CD14-positive monocyte (primary cell): ENCODE data around the gene AGA. TPM values are rescaled to one million over a fixed set of nuclear protein-coding genes. Genes with fewer than 3 reads are reported as not detected.

Experiments used
- DNase-seq, 3 donors: peaks; one replicate each; pipeline ENCODE4 v3.0.0-alpha.2; 2011 to 2022
- H2AFZ ChIP-seq: 2 replicates; pipeline ENCODE4 v1.6.0; 2012; ENCODE audit warnings: mild to moderate bottlenecking, low read depth, low read length, inconsistent platforms; ENCODE audit not compliant: insufficient read depth, poor library complexity, severe bottlenecking
- H3K27ac ChIP-seq, 2 donors: 1 replicate in 1 of 2; 2 replicates in 1 of 2; pipeline ENCODE4 v1.5.1; 2012 to 2013; ENCODE audit warnings: low read length in 2 of 2, control low read depth in 1 of 2, inconsistent platforms in 1 of 2, low read depth in 1 of 2, mild to moderate bottlenecking in 1 of 2
- H3K27me3 ChIP-seq, 2 donors: one replicate each; pipeline versions ENCODE4 v1.6.0 to v1.6.1; 2011 to 2013; ENCODE audit warnings: low read length in 2 of 2; ENCODE audit not compliant: control insufficient read depth in 2 of 2, insufficient read depth in 2 of 2
- H3K36me3 ChIP-seq, 2 donors: replicated peaks in 1 of 2; 1 replicate in 1 of 2; 2 replicates in 1 of 2; pipeline versions ENCODE4 v1.5.1 to v1.6.1; 2012 to 2013; ENCODE audit warnings: low read length in 2 of 2, control low read depth in 1 of 2, inconsistent platforms in 1 of 2, mild to moderate bottlenecking in 1 of 2; ENCODE audit not compliant: insufficient read depth in 2 of 2, control insufficient read depth in 1 of 2
- H3K4me1 ChIP-seq, 2 donors: 1 replicate in 1 of 2; 2 replicates in 1 of 2; pipeline versions ENCODE4 v1.5.1 to v1.6.1; 2012 to 2013; ENCODE audit warnings: low read length in 2 of 2, control low read depth in 1 of 2, inconsistent platforms in 1 of 2, mild to moderate bottlenecking in 1 of 2, moderate library complexity in 1 of 2; ENCODE audit not compliant: insufficient read depth in 2 of 2, control insufficient read depth in 1 of 2
- H3K4me2 ChIP-seq: replicated peaks from 2 replicates; pipeline ENCODE3; 2012; ENCODE audit warnings: low read length, moderate library complexity, mild to moderate bottlenecking; ENCODE audit not compliant: poor library complexity, severe bottlenecking; ENCODE audit errors: extremely low read depth
- H3K4me3 ChIP-seq, 3 experiments: fragments of 200-600 bp in 1 of 3; sonication (generic) in 1 of 3; replicated peaks in 1 of 3; 1 replicate in 2 of 3; 2 replicates in 1 of 3; pipeline ENCODE4 v1.5.1; 2011 to 2013; ENCODE audit warnings: low read length in 3 of 3, mild to moderate bottlenecking in 3 of 3, control low read depth in 2 of 3, low read depth in 2 of 3, inconsistent platforms in 1 of 3, moderate library complexity in 1 of 3
- H3K79me2 ChIP-seq: 2 replicates; pipeline ENCODE4 v1.6.0; 2012; ENCODE audit warnings: mild to moderate bottlenecking, control low read depth, inconsistent platforms, low read length, moderate library complexity; ENCODE audit not compliant: insufficient read depth
- H3K9ac ChIP-seq: 2 replicates; pipeline ENCODE4 v1.6.0; 2017; ENCODE audit warnings: low read length, mild to moderate bottlenecking; ENCODE audit not compliant: insufficient read depth, poor library complexity, severe bottlenecking
- H3K9me3 ChIP-seq, 2 donors: replicated peaks in 1 of 2; 1 replicate in 1 of 2; 2 replicates in 1 of 2; pipeline versions ENCODE4 v1.5.1 to v1.6.1; 2012 to 2013; ENCODE audit warnings: low read length in 2 of 2, control low read depth in 1 of 2; ENCODE audit not compliant: control insufficient read depth in 1 of 2, insufficient read depth in 1 of 2
- H4K20me1 ChIP-seq: 2 replicates; pipeline ENCODE4 v1.6.0; 2012; ENCODE audit warnings: mild to moderate bottlenecking, low read length, control low read depth, moderate library complexity; ENCODE audit not compliant: insufficient read depth
- H3K27ac Mint-ChIP-seq, 7 donors: one replicate each; pipeline ENCODE4 v1.8.0; 2020; ENCODE audit warnings: mild to moderate bottlenecking in 7 of 7, mixed read lengths in 7 of 7, moderate library complexity in 6 of 7, inconsistent platforms in 2 of 7
- H3K27me3 Mint-ChIP-seq, 3 donors: one replicate each; pipeline ENCODE4 v1.8.0; 2021 to 2022; ENCODE audit warnings: low read depth in 3 of 3, mild to moderate bottlenecking in 3 of 3, mixed read lengths in 3 of 3, moderate library complexity in 3 of 3, inconsistent platforms in 1 of 3
- H3K36me3 Mint-ChIP-seq, 2 donors: one replicate each; pipeline ENCODE4 v1.8.0; 2020; ENCODE audit warnings: mixed read lengths in 2 of 2, inconsistent platforms in 1 of 2, mild to moderate bottlenecking in 1 of 2
- H3K4me1 Mint-ChIP-seq: one replicate; pipeline ENCODE4 v1.8.0; 2020; ENCODE audit warnings: mild to moderate bottlenecking, mixed read lengths
- H3K4me3 Mint-ChIP-seq, 2 donors: one replicate each; pipeline ENCODE4 v1.8.0; 2020; ENCODE audit warnings: mild to moderate bottlenecking in 2 of 2, mixed read lengths in 2 of 2, moderate library complexity in 1 of 2
- H3K9me3 Mint-ChIP-seq, 7 donors: one replicate each; pipeline ENCODE4 v1.8.0; 2020 to 2022; ENCODE audit warnings: mixed read lengths in 7 of 7, mild to moderate bottlenecking in 6 of 7, moderate library complexity in 6 of 7, inconsistent platforms in 2 of 7
- CTCF ChIP-seq: fragments of 200-600 bp; IDR thresholded peaks from one replicate; pipeline ENCODE4 v1.8.0; 2022; ENCODE audit warnings: antibody characterized with exemption, mild to moderate bottlenecking
- whole genome bisulfite sequencing: methylation state at CpG from one replicate; pipeline ENCODE4 v1.1.5; 2013; ENCODE audit warnings: missing lambda C conversion rate; ENCODE audit not compliant: insufficient coverage; 5-methylcytosine and 5-hydroxymethylcytosine counted together
- intact Hi-C, 2 donors: fragments of 100-400 bp; cut with micrococcal nuclease; formaldehyde crosslinking; loops; one replicate each; pipeline versions ENCODE4 v1.15.0 to v1.15.1; 2023
- polyA plus RNA-seq, 3 donors: library from polyadenylated mRNA; depleted of rRNA in 1 of 3; unstranded in 2 of 3; stranded (reverse) in 1 of 3; fragments of 300-500 nt in 2 of 3; fragments of >200 nt in 1 of 3; fragmentation: Illumina TruSeq in 2 of 3; gene quantifications; 1 replicate in 2 of 3; 2 replicates in 1 of 3; pipeline ENCODE4 v1.2.3, GENCODE V29; 2012 to 2021

The AGA gene
- polyA plus RNA-seq, 3 donors: 23.0 to 43.1 (median 27.4) TPM

- H3K36me3 ChIP-seq: no peaks in the 10 kb centered on the region
- no peak overlapping the region for H3K27ac ChIP-seq
- H3K4me1 Mint-ChIP-seq: peaks cover 10% of the 10 kb centered on the region
- no peak overlapping the region for H3K9ac ChIP-seq
- no peak overlapping the region for H2AFZ ChIP-seq
- H3K4me2 ChIP-seq: no peak overlapping the region
- intact Hi-C loops: no loop called here
- peak overlapping the region in 1 of 7 donors; percentile 16 for H3K27ac Mint-ChIP-seq
- no peaks in the 10 kb centered on the region for H3K36me3 Mint-ChIP-seq
- no peaks in the 10 kb centered on the region for H4K20me1 ChIP-seq
- peaks cover 0 to 3% (median 0%) of the 10 kb centered on the region in 7 donors for H3K9me3 Mint-ChIP-seq
- peaks cover 0 to 2% (median 0%) of the 10 kb centered on the region in 3 donors for H3K27me3 Mint-ChIP-seq
- H3K9me3 ChIP-seq: no peaks in the 10 kb centered on the region
- no peaks in the 10 kb centered on the region for H3K79me2 ChIP-seq
- peaks cover 0 to 4% of the 10 kb centered on the region in 2 donors for H3K4me1 ChIP-seq
- no peak overlapping the region for H3K4me3 ChIP-seq
- H3K4me3 Mint-ChIP-seq: no peak overlapping the region
- H3K27me3 ChIP-seq: no peaks in the 10 kb centered on the region
- WGBS: no CpG with 5 or more reads among the region's 2 CpGs
- TF ChIP-seq CTCF: no peak
- no peak for DNase-seq
Measured at GRCh38 chr4:177480795-177481194, 38.6 kb upstream of the AGA start.

GRCh38 chr4:177479063-177479462 is 36.8 kb upstream of the AGA start:
- no peaks in the 10 kb centered on the region for H3K36me3 Mint-ChIP-seq
- peaks cover 7% of the 10 kb centered on the region for H3K4me1 Mint-ChIP-seq
- H3K4me1 ChIP-seq: peaks cover 0 to 4% of the 10 kb centered on the region in 2 donors
- WGBS: no CpG with 5 or more reads among the region's 4 CpGs
- no peak overlapping the region for H3K27ac ChIP-seq
- H3K27me3 Mint-ChIP-seq: no peaks in the 10 kb centered on the region
- no peak overlapping the region for H3K4me3 ChIP-seq
- no peak for TF ChIP-seq CTCF
- no peak overlapping the region for H3K4me3 Mint-ChIP-seq
- H4K20me1 ChIP-seq: no peaks in the 10 kb centered on the region
- DNase-seq: no peak
- no peak overlapping the region for H3K27ac Mint-ChIP-seq
- H3K9me3 ChIP-seq: no peaks in the 10 kb centered on the region
- H3K79me2 ChIP-seq: no peaks in the 10 kb centered on the region
- H3K27me3 ChIP-seq: no peaks in the 10 kb centered on the region
- H3K9me3 Mint-ChIP-seq: no peaks in the 10 kb centered on the region
- H3K9ac ChIP-seq: no peak overlapping the region
- H3K36me3 ChIP-seq: no peaks in the 10 kb centered on the region
- no peak overlapping the region for H2AFZ ChIP-seq
- H3K4me2 ChIP-seq: no peak overlapping the region
- intact Hi-C loops: no loop called here
